ENCODE results near the gene KLF5.
"Not testable (repeated sequence)": the region's sequence is repeated elsewhere in the genome, so short reads cannot be mapped to it uniquely, and the experiment has no call there.

DNA sequence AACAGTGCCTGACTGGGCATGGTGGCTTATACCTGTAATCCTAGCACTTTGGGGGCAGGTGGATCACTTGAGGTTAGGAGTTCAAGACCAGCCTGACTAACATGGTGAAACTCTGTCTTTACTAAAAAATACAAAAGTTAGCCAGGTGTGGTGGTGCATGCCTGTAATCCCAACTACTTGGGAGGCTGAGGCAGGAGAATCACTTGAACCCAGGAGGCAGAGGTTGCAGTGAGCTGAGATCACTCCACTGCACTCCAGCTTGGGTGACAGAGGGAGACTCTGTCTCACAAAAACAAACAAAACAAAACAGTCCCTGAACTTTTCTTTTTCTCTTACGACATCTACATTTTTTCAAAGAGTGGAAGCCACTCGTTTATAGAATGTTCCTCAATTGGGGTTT is 10.2 kb upstream of the KLF5 start:
- TF ChIP-seq, protein P1, sequence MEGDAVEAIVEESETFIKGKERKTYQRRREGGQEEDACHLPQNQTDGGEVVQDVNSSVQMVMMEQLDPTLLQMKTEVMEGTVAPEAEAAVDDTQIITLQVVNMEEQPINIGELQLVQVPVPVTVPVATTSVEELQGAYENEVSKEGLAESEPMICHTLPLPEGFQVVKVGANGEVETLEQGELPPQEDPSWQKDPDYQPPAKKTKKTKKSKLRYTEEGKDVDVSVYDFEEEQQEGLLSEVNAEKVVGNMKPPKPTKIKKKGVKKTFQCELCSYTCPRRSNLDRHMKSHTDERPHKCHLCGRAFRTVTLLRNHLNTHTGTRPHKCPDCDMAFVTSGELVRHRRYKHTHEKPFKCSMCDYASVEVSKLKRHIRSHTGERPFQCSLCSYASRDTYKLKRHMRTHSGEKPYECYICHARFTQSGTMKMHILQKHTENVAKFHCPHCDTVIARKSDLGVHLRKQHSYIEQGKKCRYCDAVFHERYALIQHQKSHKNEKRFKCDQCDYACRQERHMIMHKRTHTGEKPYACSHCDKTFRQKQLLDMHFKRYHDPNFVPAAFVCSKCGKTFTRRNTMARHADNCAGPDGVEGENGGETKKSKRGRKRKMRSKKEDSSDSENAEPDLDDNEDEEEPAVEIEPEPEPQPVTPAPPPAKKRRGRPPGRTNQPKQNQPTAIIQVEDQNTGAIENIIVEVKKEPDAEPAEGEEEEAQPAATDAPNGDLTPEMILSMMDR (IDR thresholded peaks at IDR 0.05; ENCODE audit: insufficient read depth, low read depth, low read length), result not testable (repeated sequence)
- TF ChIP-seq EZH2 (IDR thresholded peaks at IDR 0.05; ENCODE audit: insufficient read depth, low read length), result not testable (repeated sequence)

Measured in astrocyte (in vitro differentiated cells and primary cell).